Caco-2 (cell line): ENCODE data around the gene RAP1A. TPM values are rescaled to one million over a fixed set of nuclear protein-coding genes. Genes with fewer than 3 reads are reported as not detected.

Experiments
- BruUV-seq: library from RNA; stranded (reverse); fragments of 400-500 nt; replicated peaks from 2 replicates; lab custom pipeline; 2021; lab: Mats Ljungman, UMichigan
- CTCF ChIA-PET: fragments of 300-600 bp; sonication (Branson Sonifier 250); formaldehyde crosslinking; loops from one replicate; lab custom pipeline; 2022; ENCODE audit warnings: antibody characterized with exemption; lab: Charles Lee
- POLR2A ChIA-PET: fragments of 300-600 bp; sonication (Branson Sonifier 250); formaldehyde crosslinking; loops from one replicate; lab custom pipeline; 2022; ENCODE audit warnings: antibody characterized with exemption; lab: Charles Lee
- DNase-seq, 2 experiments: peaks; one replicate each; pipeline versions ENCODE4 v3.0.0 to v3.0.0-alpha.2; 2020 to 2022
- H3K27me3 ChIP-seq: replicated peaks from 2 replicates; pipeline ENCODE4 v1.6.0; 2011; ENCODE audit warnings: low read length; ENCODE audit not compliant: control insufficient read depth, insufficient read depth
- H3K36me3 ChIP-seq: 2 replicates; pipeline ENCODE4 v1.5.1; 2011; ENCODE audit warnings: low read length; ENCODE audit not compliant: control insufficient read depth, insufficient read depth
- H3K4me1 ChIP-seq: fragments of 250-450 bp; sonication (Bioruptor Pico); 2 replicates; pipeline ENCODE4 v1.5.1; 2020; ENCODE audit warnings: mild to moderate bottlenecking
- H3K4me3 ChIP-seq: 2 replicates; pipeline ENCODE4 v1.5.1; 2011; ENCODE audit warnings: low read depth, mild to moderate bottlenecking, control low read depth, low read length
- H3K9me3 ChIP-seq: fragments of 250-450 bp; sonication (Bioruptor Pico); 2 replicates; pipeline ENCODE4 v1.5.1; 2020; ENCODE audit warnings: mild to moderate bottlenecking, moderate library complexity
- H3K27ac Mint-ChIP-seq: one replicate; pipeline ENCODE4 v1.8.0; 2022; ENCODE audit warnings: mixed read lengths; ENCODE audit not compliant: unreplicated experiment
- H3K27me3 Mint-ChIP-seq: one replicate; pipeline ENCODE4 v1.8.0; 2022; ENCODE audit warnings: mixed read lengths; ENCODE audit not compliant: insufficient read depth, unreplicated experiment
- H3K36me3 Mint-ChIP-seq: one replicate; pipeline ENCODE4 v1.8.0; 2022; ENCODE audit warnings: mild to moderate bottlenecking, mixed read lengths; ENCODE audit not compliant: insufficient read depth, unreplicated experiment
- H3K4me1 Mint-ChIP-seq: one replicate; pipeline ENCODE4 v1.8.0; 2022; ENCODE audit warnings: low read depth, mixed read lengths; ENCODE audit not compliant: unreplicated experiment
- H3K4me3 Mint-ChIP-seq: one replicate; pipeline ENCODE4 v1.8.0; 2022; ENCODE audit warnings: mild to moderate bottlenecking, moderate library complexity, mixed read lengths; ENCODE audit not compliant: unreplicated experiment
- H3K9me3 Mint-ChIP-seq: one replicate; pipeline ENCODE4 v1.8.0; 2022; ENCODE audit warnings: mixed read lengths; ENCODE audit not compliant: unreplicated experiment
- CTCF ChIP-seq, 2 experiments: fragments of 200-600 bp in 1 of 2; IDR thresholded peaks; 1 replicate in 1 of 2; 2 replicates in 1 of 2; pipeline versions ENCODE4 v1.5.1 to v1.8.0; 2011 to 2022; ENCODE audit warnings: antibody characterized with exemption in 1 of 2, control low read depth in 1 of 2, inconsistent platforms in 1 of 2, low read depth in 1 of 2, low read length in 1 of 2, mild to moderate bottlenecking in 1 of 2, moderate library complexity in 1 of 2; ENCODE audit not compliant: insufficient read depth in 1 of 2, severe bottlenecking in 1 of 2, unreplicated experiment in 1 of 2
- intact Hi-C: fragments of 100-400 bp; cut with micrococcal nuclease; formaldehyde crosslinking; loops from one replicate; pipeline ENCODE4 v1.10.0; 2022; ENCODE audit not compliant: unreplicated experiment
- total RNA-seq: library from RNA; stranded (reverse); gene quantifications from 2 replicates; pipeline ENCODE4 v1.2.3, GENCODE V29; 2022

The RAP1A gene
- total RNA-seq, 1 experiment from 2014 or later: 64.1 TPM

- Mint-ChIP-seq H3K4me1 (no peaks in the 10 kb centered on the region), H3K4me3 (no peak overlapping the region), H3K27me3 (no peaks in the 10 kb centered on the region), H3K27ac (no peak overlapping the region), H3K36me3 (no peaks in the 10 kb centered on the region), H3K9me3 (no peaks in the 10 kb centered on the region)
- ChIA-PET POLR2A (interaction anchor here (0.6 kb wide), 1 partner anchor 34 kb away, joined by 3 read pairs; no protein-coding TSS in a partner anchor), CTCF (interaction anchor here (0.5 to 1.9 kb wide), 8 partner anchors 8 to 299 kb away, joined by 3 to 30 read pairs (median 4); partner anchors contain the start of gene INKA2)
- no peak overlapping the region for H3K4me3 ChIP-seq
- no TSS peak for BruUV-seq
- DNase-seq: peak; percentile 76 to 80
- H3K9me3 ChIP-seq: no peaks in the 10 kb centered on the region
- peak; percentile 60 to 74 for TF ChIP-seq CTCF (IDR thresholded peaks at IDR 0.05; ENCODE audit: insufficient read depth in 1 of 2, low read depth in 1 of 2, low read length in 1 of 2, severe bottlenecking in 1 of 2, unreplicated experiment in 1 of 2)
- intact Hi-C loops: loop anchor here (1.0 kb wide), 2 partner anchors 32 to 266 kb away; no protein-coding TSS in a partner anchor
- no peaks in the 10 kb centered on the region for H3K36me3 ChIP-seq
- no peaks in the 10 kb centered on the region for H3K4me1 ChIP-seq
- no peaks in the 10 kb centered on the region for H3K27me3 ChIP-seq
These were observed 127.7 kb downstream of the RAP1A start for GRCh38 chr1:111747282-111747734.

- Mint-ChIP-seq H3K36me3 (no peaks in the 10 kb centered on the region), H3K27me3 (no peaks in the 10 kb centered on the region), H3K4me3 (no peak overlapping the region), H3K27ac (no peak overlapping the region), H3K9me3 (no peaks in the 10 kb centered on the region), H3K4me1 (no peaks in the 10 kb centered on the region)
- Histone ChIP-seq H3K4me1 (no peaks in the 10 kb centered on the region), H3K9me3 (no peaks in the 10 kb centered on the region), H3K4me3 (no peak overlapping the region), H3K36me3 (no peaks in the 10 kb centered on the region), H3K27me3 (no peaks in the 10 kb centered on the region)
- intact Hi-C loops: loop anchor here (1.0 kb wide), 2 partner anchors 33 to 267 kb away; no protein-coding TSS in a partner anchor
- TF ChIP-seq CTCF (IDR thresholded peaks at IDR 0.05; ENCODE audit: insufficient read depth in 1 of 2, low read depth in 1 of 2, low read length in 1 of 2, severe bottlenecking in 1 of 2, unreplicated experiment in 1 of 2): no peak
- ChIA-PET POLR2A (no interaction called here), CTCF (interaction anchor here (1.1 to 1.9 kb wide), 4 partner anchors 9 to 266 kb away, joined by 4 to 30 read pairs (median 8); partner anchors contain the start of gene INKA2)
- no peak for DNase-seq
- BruUV-seq: no TSS peak
These were observed 128.4 kb downstream of the RAP1A start for GRCh38 chr1:111747947-111748346.

- no peak for DNase-seq
- H3K4me3 ChIP-seq: no peak overlapping the region
- Mint-ChIP-seq H3K4me1 (peaks cover 3% of the 10 kb centered on the region), H3K27me3 (no peaks in the 10 kb centered on the region), H3K9me3 (no peaks in the 10 kb centered on the region), H3K4me3 (no peak overlapping the region), H3K27ac (no peak overlapping the region), H3K36me3 (no peaks in the 10 kb centered on the region)
- H3K36me3 ChIP-seq: no peaks in the 10 kb centered on the region
- no peak for TF ChIP-seq CTCF (IDR thresholded peaks at IDR 0.05; ENCODE audit: insufficient read depth in 1 of 2, low read depth in 1 of 2, low read length in 1 of 2, severe bottlenecking in 1 of 2, unreplicated experiment in 1 of 2)
- BruUV-seq: no TSS peak
- no peaks in the 10 kb centered on the region for H3K27me3 ChIP-seq
- intact Hi-C loops: no loop called here
- CTCF ChIA-PET: interaction anchor here (1.0 kb wide), 1 partner anchor 268 kb away, joined by 3 read pairs; no protein-coding TSS in a partner anchor
- peaks cover 2% of the 10 kb centered on the region; the same call in 1 of the 2 replicates for H3K4me1 ChIP-seq
- POLR2A ChIA-PET: no interaction called here
- no peaks in the 10 kb centered on the region for H3K9me3 ChIP-seq
These were observed 130.0 kb downstream of the RAP1A start for GRCh38 chr1:111749628-111750027.
